ENCODE measurements around the gene RABAC1.

RABAC1 gene

GRCh38 chr19:41999071-41999877 lies 40.2 kb upstream of the RABAC1 start:
- TF ChIP-seq CTCF (conservative IDR thresholded peaks at IDR 0.05; ENCODE audit: low read depth), result no peak
- DNase-seq (ENCODE audit: low spot score), result no peak
- CTCF ChIA-PET, result interaction anchor here (0.6 to 0.7 kb wide), 4 partner anchors 29 to 435 kb away, joined by 4 to 5 read pairs (median 4); no protein-coding TSS in a partner anchor
- POLR2A ChIA-PET (ENCODE audit: low non-redundant PET), result no interaction called here
- H3K27ac ChIP-seq, result no peak overlapping the region

- TF ChIP-seq CTCF (conservative IDR thresholded peaks at IDR 0.05; ENCODE audit: low read depth), result peak; percentile 53
- CTCF ChIA-PET, result interaction anchor here (0.6 to 0.7 kb wide), 5 partner anchors 30 to 227 kb away, joined by 3 to 5 read pairs (median 4); no protein-coding TSS in a partner anchor
- peak; percentile 42 for DNase-seq (ENCODE audit: low spot score)
- POLR2A ChIA-PET (ENCODE audit: low non-redundant PET), result no interaction called here
- H3K27ac ChIP-seq, result no peak overlapping the region
These were observed 39.3 kb upstream of the RABAC1 start for GRCh38 chr19:41998246-41999020.

- ChIA-PET CTCF (interaction anchor here (0.6 kb wide), 2 partner anchors 39 to 46 kb away, joined by 4 read pairs; no protein-coding TSS in a partner anchor), POLR2A (ENCODE audit: low non-redundant PET) (no interaction called here)
- TF ChIP-seq CTCF (conservative IDR thresholded peaks at IDR 0.05; ENCODE audit: low read depth), result no peak
- no peak for DNase-seq (ENCODE audit: low spot score)
- no peak overlapping the region for H3K27ac ChIP-seq
These were observed 38.7 kb upstream of the RABAC1 start for GRCh38 chr19:41997851-41998229.

- CTCF ChIA-PET, result interaction anchor here (0.6 kb wide), 1 partner anchor 46 kb away, joined by 4 read pairs; no protein-coding TSS in a partner anchor
- no peak overlapping the region for H3K27ac ChIP-seq
- POLR2A ChIA-PET (ENCODE audit: low non-redundant PET), result no interaction called here
- DNase-seq (ENCODE audit: low spot score), result peak; percentile 75
- no peak for TF ChIP-seq CTCF (conservative IDR thresholded peaks at IDR 0.05; ENCODE audit: low read depth)
These were observed 38.2 kb upstream of the RABAC1 start for GRCh38 chr19:41997121-41997850.

- no peak for DNase-seq (ENCODE audit: low spot score)
- ChIA-PET POLR2A (ENCODE audit: low non-redundant PET) (no interaction called here), CTCF (no interaction called here)
- no peak for TF ChIP-seq CTCF (conservative IDR thresholded peaks at IDR 0.05; ENCODE audit: low read depth)
- H3K27ac ChIP-seq, result no peak overlapping the region
These were observed 37.1 kb upstream of the RABAC1 start for GRCh38 chr19:41995959-41996797.

Measured in RWPE1 (cell line).